Mammary epithelial cell (primary cell): ENCODE measurements around the gene WTAP.

Source experiments
- EZH2 ChIP-seq: IDR thresholded peaks from 2 replicates; pipeline ENCODE4 v1.6.1; 2012; ENCODE audit warnings: low read length, inconsistent platforms, borderline replicate concordance
- TF ChIP-seq, protein P1 (sequence below), 2 donors: IDR thresholded peaks in 1 of 2; conservative IDR thresholded peaks in 1 of 2; 2 replicates each; pipeline ENCODE4 v1.5.1; 2011 to 2012; ENCODE audit warnings: inconsistent platforms in 2 of 2, low read length in 2 of 2, mild to moderate bottlenecking in 2 of 2, control low read depth in 1 of 2, low read depth in 1 of 2; ENCODE audit not compliant: insufficient read depth in 1 of 2; ENCODE audit errors: extremely low read depth in 1 of 2

DNA sequence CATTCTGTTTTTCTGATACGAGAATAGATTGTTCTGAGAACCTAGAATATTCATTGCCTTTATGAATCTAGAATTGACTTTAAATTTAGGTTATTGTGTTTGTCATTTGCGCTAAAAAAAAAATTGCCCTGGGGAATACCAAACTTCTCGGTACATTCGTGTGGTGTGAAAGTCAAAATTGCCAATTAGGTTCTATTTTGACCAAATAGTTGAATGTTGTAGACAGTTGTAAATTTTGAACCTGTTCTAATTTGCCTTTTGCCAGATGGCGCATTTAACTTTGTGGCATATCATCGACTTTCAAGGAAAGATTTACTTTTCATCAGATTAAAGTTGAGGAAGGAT lies 3.0 kb downstream of the WTAP start:
- TF ChIP-seq, protein P1, sequence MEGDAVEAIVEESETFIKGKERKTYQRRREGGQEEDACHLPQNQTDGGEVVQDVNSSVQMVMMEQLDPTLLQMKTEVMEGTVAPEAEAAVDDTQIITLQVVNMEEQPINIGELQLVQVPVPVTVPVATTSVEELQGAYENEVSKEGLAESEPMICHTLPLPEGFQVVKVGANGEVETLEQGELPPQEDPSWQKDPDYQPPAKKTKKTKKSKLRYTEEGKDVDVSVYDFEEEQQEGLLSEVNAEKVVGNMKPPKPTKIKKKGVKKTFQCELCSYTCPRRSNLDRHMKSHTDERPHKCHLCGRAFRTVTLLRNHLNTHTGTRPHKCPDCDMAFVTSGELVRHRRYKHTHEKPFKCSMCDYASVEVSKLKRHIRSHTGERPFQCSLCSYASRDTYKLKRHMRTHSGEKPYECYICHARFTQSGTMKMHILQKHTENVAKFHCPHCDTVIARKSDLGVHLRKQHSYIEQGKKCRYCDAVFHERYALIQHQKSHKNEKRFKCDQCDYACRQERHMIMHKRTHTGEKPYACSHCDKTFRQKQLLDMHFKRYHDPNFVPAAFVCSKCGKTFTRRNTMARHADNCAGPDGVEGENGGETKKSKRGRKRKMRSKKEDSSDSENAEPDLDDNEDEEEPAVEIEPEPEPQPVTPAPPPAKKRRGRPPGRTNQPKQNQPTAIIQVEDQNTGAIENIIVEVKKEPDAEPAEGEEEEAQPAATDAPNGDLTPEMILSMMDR (conservative IDR thresholded peaks at IDR 0.05 in 1 of 2, IDR thresholded peaks at IDR 0.05 in 1 of 2; ENCODE audit: extremely low read depth in 1 of 2, insufficient read depth in 1 of 2, low read depth in 1 of 2, low read length in 2 of 2), result no peak
- TF ChIP-seq EZH2, result no peak
